Renal pelvis (tissue), 12 donors: Measurements from ENCODE around the gene PMEL. TPM values are rescaled to one million over a fixed set of nuclear protein-coding genes. Genes with fewer than 3 reads are reported as not detected.
"Not testable (repeated sequence)": the region's sequence is repeated elsewhere in the genome, so short reads cannot be mapped to it uniquely, and the experiment has no call there.

ENCODE experiments used
- DNase-seq: peaks from one replicate; pipeline ENCODE4 v3.0.0-alpha.2; 2013
- long read RNA-seq, 16 experiments: transcript quantifications; one replicate each; lab custom pipeline, GENCODE V29; 2026
- polyA plus RNA-seq, 3 donors: library from polyadenylated mRNA; unstranded; fragments of 120-200 nt; gene quantifications; one replicate each; pipeline ENCODE4 v1.2.1, GENCODE V29; 2013; ENCODE audit not compliant: insufficient read length in 3 of 3

The PMEL gene
- 1 to 10 TPM; 3.3 to 5.2 (median 3.6) TPM for polyA plus RNA-seq
- long read RNA-seq, donor 1, partial matches to known transcripts, result 59 of 59 reads
- long read RNA-seq, donor 1, other reads (novel, unspliced or antisense), result 0 of 59 reads
- long read RNA-seq, donor 2, partial matches to known transcripts, result 358 of 407 reads
- long read RNA-seq, donor 2, other reads (novel, unspliced or antisense), result 49 of 407 reads
- long read RNA-seq, donor 3, partial matches to known transcripts, result 156 of 185 reads
- long read RNA-seq, donor 3, other reads (novel, unspliced or antisense), result 29 of 185 reads
- long read RNA-seq, donor 4, partial matches to known transcripts, result 153 of 191 reads
- long read RNA-seq, donor 4, other reads (novel, unspliced or antisense), result 37 of 191 reads
- long read RNA-seq, donor 5, result 0 reads
- long read RNA-seq, donor 6, partial matches to known transcripts, result 8 of 8 reads
- long read RNA-seq, donor 6, other reads (novel, unspliced or antisense), result 0 of 8 reads
- long read RNA-seq, donor 7, result 0 reads
- long read RNA-seq, donor 8, partial matches to known transcripts, result 0 of 1 reads
- long read RNA-seq, donor 8, other reads (novel, unspliced or antisense), result 0 of 1 reads
- long read RNA-seq, donor 9, partial matches to known transcripts, result 370 of 472 reads
- long read RNA-seq, donor 9, other reads (novel, unspliced or antisense), result 102 of 472 reads
- long read RNA-seq, donor 10, partial matches to known transcripts, result 234 of 258 reads
- long read RNA-seq, donor 10, other reads (novel, unspliced or antisense), result 23 of 258 reads
- long read RNA-seq, donor 11, result 0 reads
- long read RNA-seq, donor 12, result 0 reads
- long read RNA-seq, donor 13, result 0 reads
- long read RNA-seq, donor 14, result 0 reads
- long read RNA-seq, donor 15, partial matches to known transcripts, result 0 of 1 reads
- long read RNA-seq, donor 15, other reads (novel, unspliced or antisense), result 0 of 1 reads
- long read RNA-seq, donor 16, result 0 reads

GRCh38 chr12:55965941-55966407, at the start of gene PMEL:
TSS of gene PMEL (minus strand) at chr12:55966042. CDS start at chr12:55966011, 31 bp downstream.
- peak; percentile 30 for DNase-seq

- peak; percentile 65 for DNase-seq
These were observed 48.4 kb upstream of the PMEL start for GRCh38 chr12:56014205-56014604.

- no peak for DNase-seq
These were observed 47.6 kb upstream of the PMEL start for GRCh38 chr12:56013482-56013881.

- no peak for DNase-seq
These were observed 45.8 kb upstream of the PMEL start for GRCh38 chr12:56011509-56012090.

- no peak for DNase-seq
These were observed 44.3 kb upstream of the PMEL start for GRCh38 chr12:56010111-56010570.

- peak; percentile 68 for DNase-seq
These were observed 42.0 kb upstream of the PMEL start for GRCh38 chr12:56007564-56008559.

GRCh38 chr12:56004211-56004610, 38.4 kb upstream of the PMEL start:
- no peak for DNase-seq

GRCh38 chr12:56003376-56003775, 37.5 kb upstream of the PMEL start:
- not testable (repeated sequence) for DNase-seq

- no peak for DNase-seq
These were observed 35.8 kb upstream of the PMEL start for GRCh38 chr12:56001487-56002100.

GRCh38 chr12:55999999-56000540, 34.2 kb upstream of the PMEL start:
- not testable (repeated sequence) for DNase-seq

- not testable (repeated sequence) for DNase-seq
These were observed 33.7 kb upstream of the PMEL start for GRCh38 chr12:55999522-55999921.

GRCh38 chr12:55997535-55997859, 31.7 kb upstream of the PMEL start:
- no peak for DNase-seq

- peak; percentile 98 for DNase-seq
These were observed 31.1 kb upstream of the PMEL start, which contains the start of gene SUOX for GRCh38 chr12:55996715-55997534. TSS of gene SUOX (plus strand) at chr12:55997276. CDS start at chr12:56002222, 4,946 bp downstream.

- peak; percentile 71 for DNase-seq
These were observed 30.4 kb upstream of the PMEL start for GRCh38 chr12:55996201-55996714.

GRCh38 chr12:55995366-55995765, 29.5 kb upstream of the PMEL start:
- no peak for DNase-seq

GRCh38 chr12:55993230-55993853, 27.5 kb upstream of the PMEL start:
- no peak for DNase-seq

GRCh38 chr12:55991110-55991509, 25.3 kb upstream of the PMEL start:
- no peak for DNase-seq

GRCh38 chr12:55985976-55986375, 20.1 kb upstream of the PMEL start:
- DNase-seq, result not testable (repeated sequence)
